HUES6 (cell line): ENCODE data around the gene UTP25.

Experiments
- H3K27ac ChIP-seq: 2 replicates; pipeline ENCODE4 v1.7.0; 2013; ENCODE audit warnings: low read depth, mild to moderate bottlenecking, low read length, inconsistent platforms
- H3K27me3 ChIP-seq: 2 replicates; pipeline ENCODE4 v1.6.1; 2013; ENCODE audit warnings: low read length; ENCODE audit not compliant: control insufficient read depth, insufficient read depth
- H3K36me3 ChIP-seq: 2 replicates; pipeline ENCODE4 v1.6.1; 2013; ENCODE audit warnings: low read length; ENCODE audit not compliant: control insufficient read depth, insufficient read depth
- H3K4me1 ChIP-seq: 2 replicates; pipeline ENCODE4 v1.6.1; 2013; ENCODE audit warnings: low read length; ENCODE audit not compliant: control insufficient read depth, insufficient read depth
- H3K4me3 ChIP-seq: 2 replicates; pipeline ENCODE4 v1.5.1; 2013; ENCODE audit warnings: low read depth, low read length
- H3K9ac ChIP-seq: one replicate; pipeline ENCODE4 v1.6.1; 2013; ENCODE audit warnings: mild to moderate bottlenecking, low read length
- H3K9me3 ChIP-seq: 2 replicates; pipeline ENCODE4 v1.6.1; 2013; ENCODE audit warnings: low read depth, low read length; ENCODE audit not compliant: control insufficient read depth, insufficient read depth

The UTP25 gene, protein sequence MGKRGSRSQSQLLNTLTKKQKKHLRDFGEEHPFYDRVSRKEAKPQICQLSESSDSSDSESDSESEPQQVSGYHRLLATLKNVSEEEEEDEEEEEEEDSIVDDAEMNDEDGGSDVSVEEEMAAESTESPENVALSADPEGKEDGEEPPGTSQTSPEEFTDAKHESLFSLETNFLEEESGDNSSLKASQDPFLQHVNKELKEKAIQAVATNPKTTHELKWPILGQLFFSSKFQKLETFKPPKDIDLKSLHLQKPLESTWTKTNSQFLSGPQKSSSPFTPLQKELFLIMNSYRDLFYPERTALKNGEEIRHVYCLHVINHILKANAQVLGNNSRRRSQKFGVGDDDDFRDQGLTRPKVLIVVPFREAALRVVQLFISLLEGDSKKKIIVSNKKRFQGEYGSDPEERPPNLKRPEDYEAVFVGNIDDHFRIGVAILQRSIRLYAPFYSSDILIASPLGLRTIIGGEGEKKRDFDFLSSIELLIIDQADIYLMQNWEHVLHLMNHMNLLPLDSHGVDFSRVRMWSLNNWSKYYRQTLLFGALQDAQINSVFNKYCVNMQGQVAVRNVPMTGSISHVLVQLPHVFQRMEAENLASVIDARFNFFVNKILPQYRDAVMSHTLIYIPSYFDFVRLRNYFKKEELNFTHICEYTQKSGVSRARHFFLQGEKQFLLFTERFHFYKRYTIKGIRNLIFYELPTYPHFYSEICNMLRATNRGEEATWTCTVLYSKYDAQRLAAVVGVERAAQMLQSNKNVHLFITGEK

GRCh38 chr1:209827384-209828262, at the start of gene UTP25:
Gene UTP25 (plus strand): TSS chr1:209827972. CDS start chr1:209828064, 92 bp downstream.
- Histone ChIP-seq H3K9me3 (no peaks in the 10 kb centered on the region), H3K4me3 (peak within 1 kb of the TSS; percentile 78), H3K4me1 (no peaks in the 10 kb centered on the region), H3K9ac (peak within 1 kb of the TSS; percentile 86), H3K36me3 (peaks cover 18% of the 10 kb centered on the region), H3K27me3 (no peaks in the 10 kb centered on the region), H3K27ac (no peak within 1 kb of the TSS)

DNA sequence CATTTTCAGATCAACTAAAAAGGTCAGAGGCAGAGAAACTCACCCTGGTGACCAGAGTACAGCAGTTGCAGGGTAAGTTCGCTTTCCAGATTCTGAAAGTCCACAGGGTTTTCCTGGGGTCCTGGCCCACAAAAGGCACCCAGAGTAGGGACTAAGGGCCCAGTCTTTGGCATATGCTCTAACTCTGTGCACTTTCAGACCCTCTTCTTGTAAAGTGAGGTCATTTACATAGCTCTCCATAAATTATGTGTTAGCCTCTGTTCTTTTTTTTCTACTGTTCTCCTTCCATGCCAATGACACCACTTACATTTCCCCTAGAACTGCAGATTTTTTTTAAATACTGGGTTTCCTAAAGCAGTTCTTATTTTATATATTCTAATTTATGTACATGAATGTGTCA, 49.7 kb upstream of the UTP25 start:
- H3K36me3 ChIP-seq: peaks cover 6% of the 10 kb centered on the region

GRCh38 chr1:209780268-209780667, 47.5 kb upstream of the UTP25 start:
- Histone ChIP-seq H3K9me3 (no peaks in the 10 kb centered on the region), H3K27ac (no peak overlapping the region), H3K36me3 (peaks cover 6% of the 10 kb centered on the region), H3K27me3 (no peaks in the 10 kb centered on the region), H3K9ac (no peak overlapping the region), H3K4me3 (no peak overlapping the region), H3K4me1 (no peaks in the 10 kb centered on the region; the same call in 1 of the 2 replicates)

More for the DNA sequence above, 49.7 kb upstream of the UTP25 start:
- H3K9me3 ChIP-seq: no peaks in the 10 kb centered on the region
- H3K4me1 ChIP-seq: no peaks in the 10 kb centered on the region
- H3K27ac ChIP-seq: no peak overlapping the region
- H3K27me3 ChIP-seq: no peaks in the 10 kb centered on the region
- H3K9ac ChIP-seq: no peak overlapping the region
- no peak overlapping the region for H3K4me3 ChIP-seq

DNA sequence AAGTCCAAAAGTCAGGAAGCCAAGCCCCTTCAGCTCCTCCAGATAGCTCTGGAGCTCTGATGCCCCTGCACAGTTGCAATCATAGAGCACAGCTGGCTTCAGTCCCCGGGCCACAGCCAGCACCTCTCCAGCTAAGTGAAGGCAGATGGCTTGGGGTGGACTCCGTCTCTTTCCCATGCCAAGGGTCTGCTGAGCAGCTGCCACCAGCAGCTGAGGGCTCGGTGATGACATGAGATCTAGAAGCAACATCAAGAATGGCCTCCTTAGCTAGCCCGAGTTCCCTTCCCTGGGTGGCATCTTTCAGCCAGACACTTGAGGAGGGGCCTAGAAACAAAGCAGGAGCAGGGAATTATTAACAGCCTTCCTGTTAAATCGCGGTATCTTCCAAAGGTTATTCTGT, 44.4 kb upstream of the UTP25 start:
- peak overlapping the region; percentile 87 for H3K4me3 ChIP-seq
- peaks cover 16% of the 10 kb centered on the region; the same call in 1 of the 2 replicates for H3K27me3 ChIP-seq
- H3K27ac ChIP-seq: no peak overlapping the region
- H3K36me3 ChIP-seq: peaks cover 6% of the 10 kb centered on the region
- H3K9ac ChIP-seq: peak overlapping the region; percentile 91
- no peaks in the 10 kb centered on the region for H3K9me3 ChIP-seq
- H3K4me1 ChIP-seq: no peaks in the 10 kb centered on the region; the same call in 1 of the 2 replicates

GRCh38 chr1:209784265-209785169, 43.3 kb upstream of the UTP25 start, which contains the start of gene C1orf74:
Gene C1orf74 (minus strand): TSS chr1:209784559. CDS start chr1:209783634, 925 bp downstream.
- Histone ChIP-seq H3K27ac (peak within 1 kb of the TSS; percentile 38; the same call in 1 of the 2 replicates), H3K36me3 (peaks cover 12% of the 10 kb centered on the region), H3K4me1 (no peaks in the 10 kb centered on the region; the same call in 1 of the 2 replicates), H3K9ac (peak within 1 kb of the TSS; percentile 91), H3K27me3 (peaks cover 16% of the 10 kb centered on the region; the same call in 1 of the 2 replicates), H3K4me3 (peak within 1 kb of the TSS; percentile 87), H3K9me3 (no peaks in the 10 kb centered on the region)

GRCh38 chr1:209785592-209785991, 42.2 kb upstream of the UTP25 start:
- Histone ChIP-seq H3K36me3 (peaks cover 20% of the 10 kb centered on the region), H3K9me3 (no peaks in the 10 kb centered on the region), H3K4me1 (no peaks in the 10 kb centered on the region; the same call in 1 of the 2 replicates), H3K27me3 (peaks cover 16% of the 10 kb centered on the region; the same call in 1 of the 2 replicates), H3K4me3 (no peak overlapping the region), H3K9ac (no peak overlapping the region), H3K27ac (no peak overlapping the region)

DNA sequence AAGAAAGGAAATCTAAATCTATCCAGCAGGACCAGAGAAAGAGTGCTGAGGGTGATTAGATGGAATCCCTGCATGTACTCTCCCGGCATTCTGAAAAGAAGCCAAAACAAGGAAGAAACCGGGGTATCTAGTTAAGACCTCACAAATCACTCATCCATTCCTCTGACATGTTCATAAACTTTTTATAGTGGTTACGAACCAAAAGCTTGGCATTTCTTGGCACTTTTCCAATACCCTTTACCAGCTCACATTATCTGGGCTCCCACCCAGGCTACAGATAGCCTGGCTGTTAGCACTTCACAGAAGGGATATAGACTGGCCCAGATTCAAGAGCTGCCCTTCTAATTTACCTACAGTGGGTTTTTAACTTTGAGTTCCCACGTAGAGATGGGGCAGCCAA, 41.6 kb upstream of the UTP25 start:
- no peaks in the 10 kb centered on the region; the same call in 1 of the 2 replicates for H3K4me1 ChIP-seq
- H3K27me3 ChIP-seq: peaks cover 16% of the 10 kb centered on the region; the same call in 1 of the 2 replicates
- no peak overlapping the region for H3K4me3 ChIP-seq
- peaks cover 22% of the 10 kb centered on the region for H3K36me3 ChIP-seq
- H3K9ac ChIP-seq: no peak overlapping the region
- no peak overlapping the region for H3K27ac ChIP-seq
- H3K9me3 ChIP-seq: no peaks in the 10 kb centered on the region

GRCh38 chr1:209787551-209787950, 40.2 kb upstream of the UTP25 start:
- no peak overlapping the region for H3K27ac ChIP-seq
- no peaks in the 10 kb centered on the region; the same call in 1 of the 2 replicates for H3K4me1 ChIP-seq
- peaks cover 16% of the 10 kb centered on the region; the same call in 1 of the 2 replicates for H3K27me3 ChIP-seq
- H3K9me3 ChIP-seq: no peaks in the 10 kb centered on the region
- H3K4me3 ChIP-seq: no peak overlapping the region
- no peak overlapping the region for H3K9ac ChIP-seq
- H3K36me3 ChIP-seq: peaks cover 21% of the 10 kb centered on the region

DNA sequence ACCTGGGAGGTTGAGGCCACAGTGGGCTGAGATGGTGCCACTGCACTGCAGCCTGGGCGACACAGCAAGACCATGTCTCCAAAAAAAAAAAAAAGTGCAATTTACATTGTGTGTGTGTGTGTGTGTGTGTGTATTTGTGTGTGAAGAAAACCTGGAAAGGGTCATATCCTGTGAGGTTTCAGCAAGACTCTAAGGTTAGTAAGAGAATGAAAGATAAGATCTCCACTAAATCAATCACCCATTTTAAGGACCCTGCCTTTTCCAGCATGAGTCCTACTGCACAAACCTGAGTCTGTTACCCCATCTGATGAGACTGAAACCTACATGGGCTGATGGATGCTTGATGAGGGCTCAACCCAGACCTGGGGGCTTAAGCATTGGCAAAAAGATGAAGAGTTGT, 38.5 kb upstream of the UTP25 start:
- Histone ChIP-seq H3K27me3 (peaks cover 16% of the 10 kb centered on the region; the same call in 1 of the 2 replicates), H3K4me1 (no peaks in the 10 kb centered on the region; the same call in 1 of the 2 replicates), H3K4me3 (no peak overlapping the region), H3K9ac (no peak overlapping the region), H3K36me3 (peaks cover 21% of the 10 kb centered on the region), H3K27ac (no peak overlapping the region), H3K9me3 (no peaks in the 10 kb centered on the region)
